WI38 (cell line): ENCODE results near the gene TCN2.

Experiments
- H3K4me3 ChIP-seq: 2 replicates; pipeline ENCODE4 v1.5.1; 2011; ENCODE audit warnings: low read depth, mild to moderate bottlenecking, control low read depth, low read length
- TF ChIP-seq, protein P1 (sequence below): IDR thresholded peaks from 2 replicates; pipeline ENCODE4 v1.5.1; 2012; ENCODE audit warnings: low read depth, mild to moderate bottlenecking, control low read depth, low read length

The TCN2 gene

GRCh38 chr22:30572840-30573593 is 34.0 kb upstream of the TCN2 start:
- TF ChIP-seq, protein P1, sequence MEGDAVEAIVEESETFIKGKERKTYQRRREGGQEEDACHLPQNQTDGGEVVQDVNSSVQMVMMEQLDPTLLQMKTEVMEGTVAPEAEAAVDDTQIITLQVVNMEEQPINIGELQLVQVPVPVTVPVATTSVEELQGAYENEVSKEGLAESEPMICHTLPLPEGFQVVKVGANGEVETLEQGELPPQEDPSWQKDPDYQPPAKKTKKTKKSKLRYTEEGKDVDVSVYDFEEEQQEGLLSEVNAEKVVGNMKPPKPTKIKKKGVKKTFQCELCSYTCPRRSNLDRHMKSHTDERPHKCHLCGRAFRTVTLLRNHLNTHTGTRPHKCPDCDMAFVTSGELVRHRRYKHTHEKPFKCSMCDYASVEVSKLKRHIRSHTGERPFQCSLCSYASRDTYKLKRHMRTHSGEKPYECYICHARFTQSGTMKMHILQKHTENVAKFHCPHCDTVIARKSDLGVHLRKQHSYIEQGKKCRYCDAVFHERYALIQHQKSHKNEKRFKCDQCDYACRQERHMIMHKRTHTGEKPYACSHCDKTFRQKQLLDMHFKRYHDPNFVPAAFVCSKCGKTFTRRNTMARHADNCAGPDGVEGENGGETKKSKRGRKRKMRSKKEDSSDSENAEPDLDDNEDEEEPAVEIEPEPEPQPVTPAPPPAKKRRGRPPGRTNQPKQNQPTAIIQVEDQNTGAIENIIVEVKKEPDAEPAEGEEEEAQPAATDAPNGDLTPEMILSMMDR, result no peak

GRCh38 chr22:30573594-30574094 is 33.3 kb upstream of the TCN2 start:
- TF ChIP-seq, protein P1, result no peak
- no peak overlapping the region for H3K4me3 ChIP-seq

More at GRCh38 chr22:30572840-30573593, 34.0 kb upstream of the TCN2 start:
- no peak overlapping the region for H3K4me3 ChIP-seq

DNA sequence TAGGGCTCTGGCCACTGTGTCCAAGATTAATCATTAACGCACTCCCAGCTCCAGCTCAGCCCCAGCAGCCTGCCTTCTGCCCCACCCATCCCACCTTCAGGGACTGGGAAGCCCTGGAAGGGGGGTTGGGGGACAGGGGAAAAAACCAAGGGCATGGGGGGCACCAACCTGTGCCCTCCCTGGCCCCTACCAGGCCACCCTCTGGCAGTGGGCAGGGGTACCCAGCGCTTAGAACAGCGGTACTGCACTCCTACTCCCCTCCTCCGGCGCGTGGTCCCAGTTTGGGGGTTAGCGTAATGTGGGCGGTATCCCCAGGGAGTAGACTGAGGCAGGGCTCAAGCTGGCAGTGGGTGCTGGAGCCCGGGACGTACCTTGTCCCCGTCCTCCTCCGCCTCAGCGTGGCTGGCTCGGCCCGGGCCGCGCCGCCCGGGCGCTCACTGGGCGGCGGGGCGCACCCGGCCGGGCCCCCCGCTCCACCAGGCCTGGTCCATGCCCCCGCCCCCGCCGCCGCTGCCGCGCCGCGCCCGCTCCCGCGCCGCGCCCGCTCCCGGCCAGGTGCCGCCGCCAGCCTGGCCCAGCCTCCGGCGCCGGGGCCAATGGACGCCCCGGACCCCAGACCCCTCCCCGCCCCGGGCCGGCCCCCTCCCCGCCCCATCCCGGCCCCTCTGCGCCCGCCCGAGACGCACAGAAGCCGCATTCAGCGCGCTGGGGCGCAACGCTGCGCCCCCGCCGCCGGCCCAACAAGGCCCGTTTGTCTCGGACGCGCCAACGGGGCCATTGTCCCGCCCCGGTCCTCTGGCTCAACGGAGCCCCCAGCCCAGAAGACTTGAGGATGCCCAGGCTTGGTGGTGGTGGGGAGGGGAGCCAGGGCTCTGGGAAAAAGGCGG is 32.6 kb upstream of the TCN2 start, which contains the start of gene GAL3ST1:
TSS of gene GAL3ST1 (minus strand) at position 571 of the 887 bp plus-strand sequence. CDS start 17,273 bp downstream, outside the sequence.
- TF ChIP-seq, protein P1, result no peak
- H3K4me3 ChIP-seq, result no peak within 1 kb of the TSS

DNA sequence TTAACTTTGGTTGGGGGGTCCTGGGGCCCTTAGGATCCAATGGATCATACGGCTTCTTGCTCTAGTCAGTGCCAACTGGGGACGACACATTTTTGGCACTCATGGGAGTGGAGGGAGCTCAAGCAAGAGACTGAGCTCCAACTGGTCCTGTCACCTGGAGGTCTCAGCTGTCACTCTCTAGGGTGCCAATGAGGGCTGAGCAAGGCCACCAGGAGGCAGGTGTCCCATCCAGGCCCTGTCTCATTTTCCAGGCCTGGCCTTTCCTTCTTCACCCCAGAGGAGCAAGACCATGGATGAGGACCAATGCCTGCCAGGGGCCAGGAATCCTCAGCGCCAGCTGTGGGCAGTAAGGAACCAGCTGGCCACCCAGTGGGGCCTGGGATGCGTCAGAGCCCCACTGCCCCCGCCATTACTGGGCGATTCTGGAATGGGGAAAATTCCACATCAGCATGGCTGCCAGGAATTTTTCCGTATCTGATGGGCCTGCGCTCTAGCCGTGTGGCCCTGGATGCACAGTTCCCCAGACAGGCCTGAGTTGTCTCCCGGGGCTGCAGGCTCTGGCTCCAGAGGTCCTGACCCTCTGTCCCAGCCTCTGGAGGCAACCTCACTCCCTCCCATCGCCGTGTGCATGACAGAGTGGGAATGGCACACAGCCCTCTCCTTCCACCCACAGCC is 31.8 kb upstream of the TCN2 start:
- TF ChIP-seq, protein P1, result no peak
- no peak overlapping the region for H3K4me3 ChIP-seq

GRCh38 chr22:30575859-30576258 is 31.1 kb upstream of the TCN2 start:
- H3K4me3 ChIP-seq, result no peak overlapping the region
- TF ChIP-seq, protein P1, result no peak

DNA sequence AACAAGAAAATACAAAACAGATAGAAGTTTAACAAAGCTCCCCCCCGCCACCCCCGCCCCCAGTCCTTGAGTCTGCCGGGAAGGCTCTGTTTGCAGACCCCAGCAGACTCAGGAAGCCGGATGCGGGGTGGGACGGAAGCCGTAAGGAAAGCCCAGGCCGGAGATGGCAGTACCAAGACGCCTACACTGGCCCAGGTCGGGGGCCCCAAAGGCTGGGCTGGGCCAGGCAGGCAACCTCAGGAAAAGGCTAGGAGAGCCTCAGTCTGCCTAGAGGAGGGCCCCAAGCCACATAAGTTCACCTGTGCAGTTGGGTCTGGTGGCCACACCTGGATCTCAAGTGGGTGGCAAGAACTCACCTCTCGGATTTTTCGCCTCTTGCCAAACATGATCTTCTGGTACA is 28.5 kb upstream of the TCN2 start:
- H3K4me3 ChIP-seq, result no peak overlapping the region
- TF ChIP-seq, protein P1, result no peak
